H1 (cell line): Measurements from ENCODE around the gene SCAPER. TPM values are rescaled to one million over a fixed set of nuclear protein-coding genes. Genes with fewer than 3 reads are reported as not detected.

Experiments used
- ASH2L ChIP-seq: fragments of 200-600, 300-600 bp; sonication (generic); IDR thresholded peaks from one replicate; pipeline ENCODE4 v1.7.1; 2017; ENCODE audit warnings: low read length
- BACH1 ChIP-seq: IDR thresholded peaks from 2 replicates; pipeline ENCODE4 v1.6.1; 2012; ENCODE audit warnings: low read length, improper control_type of control experiment
- BCL11A ChIP-seq, 2 experiments: IDR thresholded peaks; one replicate each; pipeline ENCODE4 v1.6.1; 2011; ENCODE audit warnings: low read depth in 2 of 2, low read length in 2 of 2, mild to moderate bottlenecking in 2 of 2
- CBX5 ChIP-seq: fragments of 300-800, 300-1000 bp; sonication (generic); IDR thresholded peaks from 2 replicates; pipeline ENCODE4 v1.7.1; 2016; ENCODE audit warnings: antibody characterized with exemption, low read length, low read depth
- FOSL1 ChIP-seq: IDR thresholded peaks from 2 replicates; pipeline ENCODE4 v1.6.1; 2011; ENCODE audit warnings: mild to moderate bottlenecking, low read depth, low read length, moderate library complexity; ENCODE audit not compliant: insufficient read depth
- HDAC6 ChIP-seq: IDR thresholded peaks from one replicate; pipeline ENCODE4 v1.7.1; 2012; ENCODE audit warnings: low read depth, mild to moderate bottlenecking, inconsistent platforms, low read length, moderate library complexity
- RNF2 ChIP-seq: fragments of 200-900, 300-1000 bp; sonication (generic); IDR thresholded peaks from 2 replicates; pipeline ENCODE4 v1.7.1; 2016; ENCODE audit warnings: borderline replicate concordance, low read depth, mild to moderate bottlenecking, antibody characterized with exemption, low read length; ENCODE audit not compliant: poor library complexity, severe bottlenecking; ENCODE audit errors: missing control alignments
- RXRA ChIP-seq: IDR thresholded peaks from 2 replicates; pipeline ENCODE4 v1.6.1; 2011; ENCODE audit warnings: low read depth, mild to moderate bottlenecking, low read length, moderate library complexity; ENCODE audit not compliant: insufficient read depth
- SAP30 ChIP-seq: fragments of 300-600 bp; sonication (generic); IDR thresholded peaks from 2 replicates; pipeline ENCODE4 v1.7.1; 2012; ENCODE audit warnings: low read length, moderate library complexity, mild to moderate bottlenecking, inconsistent platforms; ENCODE audit not compliant: insufficient read depth, insufficient replicate concordance
- SP1 ChIP-seq: IDR thresholded peaks from 2 replicates; pipeline ENCODE4 v1.6.1; 2011; ENCODE audit warnings: low read depth, low read length
- polyA plus RNA-seq, 7 experiments: library from polyadenylated mRNA; depleted of rRNA in 3 of 7; stranded (reverse) in 5 of 7; unstranded in 2 of 7; fragments of >200 nt in 5 of 7; fragments of 200-250 nt in 2 of 7; gene quantifications; 1 replicate in 5 of 7; 2 replicates in 1 of 7; 4 replicates in 1 of 7; pipeline versions ENCODE4 v1.2.1 to v1.2.3, GENCODE V29; 2011 to 2013; ENCODE audit warnings: missing spikeins in 2 of 7, mixed read lengths in 2 of 7
- total RNA-seq: library from RNA; stranded (reverse); fragmentation: NEBNext Ultra II Directional; extraction: Animal tissue kit (Norgen Biotek cat#: 25700); gene quantifications from 2 replicates; pipeline ENCODE4 v1.2.1, GENCODE V29; 2021
- TF ChIP-seq, protein P1 (sequence below): IDR thresholded peaks from 2 replicates; pipeline ENCODE4 v1.6.1; 2012; ENCODE audit warnings: inconsistent platforms

SCAPER gene
- total and polyA plus RNA-seq, 2 of the 8 experiments (the other 6 are each of a cell fraction or from before 2014, with no cell fraction given), result 1.6 to 6.8 TPM

DNA sequence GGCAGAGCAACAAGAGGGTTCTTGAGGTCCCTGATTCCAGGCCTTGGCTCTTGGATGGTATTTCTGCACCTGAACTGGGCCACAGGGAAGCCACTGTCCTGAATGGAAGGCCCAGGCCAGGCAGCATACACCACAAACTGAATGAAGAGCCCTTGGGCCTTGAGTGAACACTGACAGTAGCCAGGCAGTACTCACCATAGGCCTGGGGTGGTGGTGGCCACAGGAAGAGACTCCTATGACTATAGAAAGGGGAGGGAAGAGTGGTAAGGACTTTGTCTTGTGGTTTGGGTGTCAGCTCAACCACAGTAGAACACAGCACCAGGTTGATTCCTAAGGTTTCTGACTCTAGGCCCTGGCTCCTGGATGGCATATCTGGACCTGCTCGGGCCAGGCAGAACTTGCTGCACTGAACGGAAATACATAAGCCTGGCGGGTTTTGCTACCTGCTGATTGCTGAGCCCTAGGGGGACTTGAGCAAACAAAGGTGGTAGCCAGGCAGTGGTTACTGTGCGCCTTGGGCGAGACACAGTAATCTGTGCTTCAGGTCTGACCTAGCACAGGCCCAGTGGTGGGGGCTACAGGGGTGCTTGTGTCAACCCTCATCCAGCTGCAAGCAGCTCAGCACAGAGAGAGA lies 327.1 kb downstream of the SCAPER start (continued):
- TF ChIP-seq SAP30 (no peak), ASH2L (no peak), FOSL1 (no peak), RNF2 (no peak), RXRA (no peak), CBX5 (no peak), BACH1 (no peak), BCL11A (IDR thresholded peaks at IDR 0.05; ENCODE audit: low read depth in 2 of 2, low read length in 2 of 2) (no peak), SP1 (no peak), HDAC6 (no peak)
- TF ChIP-seq, protein P1, sequence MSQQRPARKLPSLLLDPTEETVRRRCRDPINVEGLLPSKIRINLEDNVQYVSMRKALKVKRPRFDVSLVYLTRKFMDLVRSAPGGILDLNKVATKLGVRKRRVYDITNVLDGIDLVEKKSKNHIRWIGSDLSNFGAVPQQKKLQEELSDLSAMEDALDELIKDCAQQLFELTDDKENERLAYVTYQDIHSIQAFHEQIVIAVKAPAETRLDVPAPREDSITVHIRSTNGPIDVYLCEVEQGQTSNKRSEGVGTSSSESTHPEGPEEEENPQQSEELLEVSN, result no peak
